Stimulated activated CD4-positive, alpha-beta T cell treated with anti-CD3 and anti-CD28 coated beads, Interleukin-12 subunit alpha, Interleukin-12 subunit beta, amount 100 ng/mL, for 4 hours (primary cell): Measurements from ENCODE around the gene NOS2.
"Not testable (repeated sequence)": the region's sequence is repeated elsewhere in the genome, so short reads cannot be mapped to it uniquely, and the experiment has no call there.

Source experiments
- DNase-seq: peaks from one replicate; pipeline ENCODE4 v3.0.0-alpha.2; 2020

The NOS2 gene

GRCh38 chr17:27753726-27754125, 46.6 kb downstream of the NOS2 start:
- DNase-seq = not testable (repeated sequence)

- not testable (repeated sequence) for DNase-seq
Observed at GRCh38 chr17:27752831-27753619, 47.3 kb downstream of the NOS2 start.

GRCh38 chr17:27751622-27752490, 48.5 kb downstream of the NOS2 start:
- no peak for DNase-seq

GRCh38 chr17:27751166-27751565, 49.2 kb downstream of the NOS2 start:
- DNase-seq = no peak

- DNase-seq = not testable (repeated sequence)
Observed at GRCh38 chr17:27749562-27750150, 50.7 kb downstream of the NOS2 start.

GRCh38 chr17:27748360-27748825, 51.9 kb downstream of the NOS2 start:
- DNase-seq = no peak

- DNase-seq = no peak
Observed at GRCh38 chr17:27747462-27748359, 52.6 kb downstream of the NOS2 start.

- DNase-seq = no peak
Observed at GRCh38 chr17:27746881-27747280, 53.4 kb downstream of the NOS2 start.

- DNase-seq = not testable (repeated sequence)
Observed at GRCh38 chr17:27746320-27746719, 54.0 kb downstream of the NOS2 start.

GRCh38 chr17:27745207-27745830, 55.0 kb downstream of the NOS2 start:
- DNase-seq = not testable (repeated sequence)

GRCh38 chr17:27743281-27743885, 56.9 kb downstream of the NOS2 start:
- no peak for DNase-seq

GRCh38 chr17:27741971-27742575, 58.3 kb downstream of the NOS2 start:
- no peak for DNase-seq

- DNase-seq = no peak
Observed at GRCh38 chr17:27741361-27741861, 58.9 kb downstream of the NOS2 start.

- not testable (repeated sequence) for DNase-seq
Observed at GRCh38 chr17:27740541-27740940, 59.8 kb downstream of the NOS2 start.

- no peak for DNase-seq
Observed at GRCh38 chr17:27733773-27734172, 66.6 kb downstream of the NOS2 start.

GRCh38 chr17:27732746-27733145, 67.6 kb downstream of the NOS2 start:
- DNase-seq = not testable (repeated sequence)

- not testable (repeated sequence) for DNase-seq
Observed at GRCh38 chr17:27725982-27726381, 74.3 kb downstream of the NOS2 start.

GRCh38 chr17:27721797-27722196, 78.5 kb downstream of the NOS2 start:
- DNase-seq = no peak
